ENCODE measurements around the gene PPP2R3C. TPM values are rescaled to one million over a fixed set of nuclear protein-coding genes. Genes with fewer than 3 reads are reported as not detected.
"Not testable (repeated sequence)": the region's sequence is repeated elsewhere in the genome, so short reads cannot be mapped to it uniquely, and the experiment has no call there.

The PPP2R3C gene
- total RNA-seq, 2 experiments from 2014 or later = 39.4 to 39.7 TPM

DNA sequence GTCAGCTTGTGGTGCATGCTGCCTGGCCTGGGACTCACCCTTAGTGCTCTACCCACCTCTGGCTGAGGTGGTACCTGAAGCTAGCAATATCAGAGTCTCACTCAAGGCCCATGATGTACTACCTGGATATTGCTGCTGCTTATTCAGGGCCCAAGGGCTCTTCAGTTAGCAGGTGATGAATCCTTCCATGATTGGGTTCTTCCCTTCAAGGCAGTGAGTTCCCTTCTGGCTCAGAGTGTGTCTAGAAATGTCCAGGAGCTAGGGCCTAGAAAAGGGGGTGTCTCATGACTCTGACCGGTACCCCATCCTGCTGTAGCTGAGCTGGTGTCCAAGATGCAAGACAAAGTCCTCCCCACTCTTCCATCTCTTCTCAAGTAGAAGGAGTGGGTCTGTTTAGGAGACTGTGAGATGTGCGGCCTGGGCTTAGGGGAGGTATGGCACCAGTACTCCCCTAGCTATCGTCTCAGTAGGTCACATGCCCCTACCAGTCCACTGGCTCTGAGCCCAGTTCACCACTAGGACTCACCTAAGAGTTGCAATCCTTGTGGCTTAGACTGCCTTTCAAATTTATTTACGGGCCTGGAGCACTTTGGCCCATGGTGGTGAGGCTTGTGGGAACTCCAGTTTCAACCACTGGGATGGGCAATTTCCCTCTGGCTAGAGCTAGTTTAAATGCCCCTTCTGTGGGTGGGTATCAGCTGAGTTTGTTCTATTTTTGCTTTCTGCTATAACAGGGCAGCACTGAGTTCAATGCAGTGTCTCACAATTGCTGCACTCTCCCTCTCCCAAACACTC is 12.7 kb upstream of the PPP2R3C start:
- POLR2A ChIA-PET = no interaction called here

DNA sequence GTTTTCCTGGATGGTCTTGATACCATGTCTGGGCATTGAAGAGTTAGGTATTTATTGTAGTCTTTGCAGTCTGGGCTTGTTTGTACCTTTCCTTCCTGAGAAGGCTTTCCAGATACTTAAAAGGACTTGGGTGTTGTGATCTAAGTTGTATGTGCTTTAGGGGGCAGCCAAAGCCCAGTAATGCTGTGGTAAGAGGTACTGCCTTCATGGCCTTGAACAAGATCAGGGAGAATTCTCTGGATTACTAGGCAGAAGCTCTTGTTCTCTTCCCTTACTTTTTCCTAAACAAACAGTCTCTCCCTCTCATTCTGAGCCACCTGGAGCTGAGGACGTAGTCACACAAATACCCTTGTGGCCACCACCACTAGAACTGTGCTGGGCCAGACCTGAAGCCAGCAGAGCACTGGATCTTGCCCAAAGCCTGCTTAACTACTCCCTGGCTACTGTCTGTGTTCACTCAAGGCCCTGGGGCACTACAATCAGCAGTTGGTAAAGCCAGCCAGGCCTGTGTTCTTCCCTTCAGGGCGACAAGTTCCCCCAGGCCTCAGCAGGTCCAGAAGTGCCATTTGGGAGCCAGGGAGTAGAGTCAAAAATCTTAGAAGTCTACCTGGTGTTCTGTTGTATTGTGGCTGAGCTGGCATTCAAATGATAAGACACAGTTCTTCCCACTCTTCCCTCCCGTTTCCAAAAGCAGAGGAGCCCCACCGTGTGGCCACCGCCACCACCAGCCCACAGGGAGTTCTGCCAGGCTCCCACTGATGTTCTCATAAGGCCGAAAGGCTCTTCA is 11.9 kb upstream of the PPP2R3C start:
- CTCF ChIA-PET = interaction anchor here (0.6 kb wide), 2 partner anchors 27 to 622 kb away, joined by 3 to 4 read pairs; no protein-coding TSS in a partner anchor
- POLR2A ChIA-PET = no interaction called here

More for the DNA sequence above, 12.7 kb upstream of the PPP2R3C start:
- CTCF ChIA-PET = interaction anchor here (0.6 kb wide), 1 partner anchor 529 kb away, joined by 3 read pairs; no protein-coding TSS in a partner anchor

DNA sequence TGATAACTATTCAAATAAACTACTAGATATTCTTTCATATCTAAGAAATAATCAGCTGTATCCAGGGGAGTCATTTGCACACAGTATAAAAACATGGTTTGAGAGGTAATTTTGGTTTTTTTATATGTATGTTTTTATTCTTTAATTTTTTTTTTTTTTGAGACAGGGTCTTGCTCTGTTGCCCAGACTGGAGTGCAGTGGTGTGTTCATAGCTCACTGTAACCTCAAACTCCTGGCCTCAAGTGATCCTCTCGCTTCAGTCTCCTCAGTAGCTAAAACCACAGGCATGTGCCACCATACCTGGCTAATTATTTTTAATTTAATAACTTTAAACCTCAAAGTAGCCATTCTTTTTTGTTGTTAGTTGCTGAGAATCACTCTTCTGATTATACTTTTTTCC is 2.3 kb upstream of the PPP2R3C start:
- POLR2A ChIA-PET = interaction anchor here (0.6 to 3.0 kb wide), 3 partner anchors 78 to 280 kb away, joined by 3 to 25 read pairs (median 4); partner anchors contain the start of gene NFKBIA
- CTCF ChIA-PET = interaction anchor here (0.8 to 1.3 kb wide), 2 partner anchors 98 to 105 kb away, joined by 3 read pairs; no protein-coding TSS in a partner anchor

DNA sequence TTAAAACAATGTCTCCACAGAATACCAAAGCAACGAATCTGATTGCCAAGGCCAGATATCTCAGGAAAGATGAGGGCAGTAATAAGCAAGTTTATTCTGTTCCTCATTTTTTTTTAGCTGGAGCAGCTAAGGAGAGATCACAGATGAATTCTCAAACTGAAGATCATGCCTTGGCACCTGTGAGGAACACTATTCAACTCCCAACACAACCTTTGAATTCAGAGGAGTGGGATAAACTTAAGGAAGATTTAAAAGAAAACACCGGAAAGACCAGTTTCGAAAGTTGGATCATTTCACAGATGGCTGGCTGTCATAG is 1.6 kb upstream of the PPP2R3C start:
- POLR2A ChIA-PET = interaction anchor here (0.7 to 3.0 kb wide), 3 partner anchors 77 to 281 kb away, joined by 3 to 25 read pairs (median 11); partner anchors contain the start of genes FAM177A1 and NFKBIA
- CTCF ChIA-PET = interaction anchor here (0.6 kb wide), 1 partner anchor 167 kb away, joined by 3 read pairs; no protein-coding TSS in a partner anchor

DNA sequence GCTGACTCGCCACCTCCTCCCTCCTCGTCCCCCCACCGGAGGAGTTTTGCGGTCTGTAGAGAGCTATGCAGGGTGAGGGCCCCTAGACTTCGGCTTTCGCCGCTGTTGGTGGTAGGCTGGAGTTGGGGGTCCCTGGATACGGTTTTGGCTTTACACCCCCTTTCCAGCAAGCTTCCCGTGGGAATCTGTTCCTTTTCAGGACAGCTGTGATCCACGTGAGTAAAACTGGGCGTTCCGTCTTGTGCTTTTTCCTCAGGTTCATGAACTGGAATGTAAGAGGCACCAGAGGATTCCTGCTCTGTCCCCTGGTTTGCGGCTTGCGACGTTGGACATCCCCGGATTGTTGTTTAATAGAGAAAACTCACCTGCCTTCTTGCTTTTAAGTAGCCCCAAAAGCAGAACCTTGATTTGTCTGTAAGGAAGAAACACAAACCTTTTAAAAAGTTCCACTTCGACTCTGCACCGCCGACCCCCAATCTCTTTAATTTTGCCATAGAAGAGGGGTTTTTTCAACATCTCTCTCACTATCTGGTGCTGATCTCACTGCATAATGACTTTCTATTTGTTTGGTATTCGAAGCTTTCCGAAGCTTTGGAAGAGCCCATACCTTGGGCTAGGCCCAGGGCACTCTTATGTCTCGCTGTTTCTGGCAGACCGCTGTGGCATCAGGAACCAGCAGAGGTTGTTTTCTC is 1.1 kb upstream of the PPP2R3C start:
- POLR2A ChIA-PET = interaction anchor here (0.7 to 3.0 kb wide), 4 partner anchors 17 to 281 kb away, joined by 3 to 25 read pairs (median 7); partner anchors contain the start of genes FAM177A1 and NFKBIA
- CTCF ChIA-PET = interaction anchor here (0.6 kb wide), 1 partner anchor 167 kb away, joined by 3 read pairs; no protein-coding TSS in a partner anchor

- ChIA-PET CTCF (interaction anchor here (0.9 to 1.0 kb wide), 2 partner anchors 282 to 301 kb away, joined by 3 to 4 read pairs; no protein-coding TSS in a partner anchor), POLR2A (interaction anchor here (0.5 to 3.0 kb wide), 4 partner anchors 14 to 283 kb away, joined by 3 to 25 read pairs (median 7); partner anchors contain the start of genes FAM177A1 and NFKBIA)
Observed at GRCh38 chr14:35121026-35121886, 534 bp downstream of the PPP2R3C start.

- POLR2A ChIA-PET = interaction anchor here (1.0 kb wide), 1 partner anchor 127 kb away, joined by 4 read pairs; no protein-coding TSS in a partner anchor
- CTCF ChIA-PET = interaction anchor here (1.3 kb wide), 1 partner anchor 14 kb away, joined by 3 read pairs; no protein-coding TSS in a partner anchor
Observed at GRCh38 chr14:35117112-35117511, 4.7 kb downstream of the PPP2R3C start.

DNA sequence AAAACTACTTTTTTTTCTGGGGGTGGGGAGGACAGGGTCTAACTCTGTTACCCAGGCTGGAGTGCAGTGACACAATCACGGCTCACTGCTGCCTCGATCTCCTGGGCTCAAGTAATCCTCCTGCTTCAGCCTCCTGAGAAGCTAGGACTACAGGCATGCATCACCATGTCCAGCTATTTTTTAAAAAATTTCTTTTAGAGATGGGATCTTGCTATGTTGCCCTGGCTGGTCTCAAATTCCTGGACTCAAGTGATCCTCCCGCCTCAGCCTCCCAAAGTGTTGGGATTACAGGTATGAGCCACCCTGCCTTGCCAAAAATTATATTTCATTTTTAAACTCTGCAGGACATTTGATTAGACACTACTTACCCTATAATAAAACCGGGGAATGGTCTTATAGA is 5.5 kb downstream of the PPP2R3C start:
- ChIA-PET CTCF (no interaction called here), POLR2A (no interaction called here)

DNA sequence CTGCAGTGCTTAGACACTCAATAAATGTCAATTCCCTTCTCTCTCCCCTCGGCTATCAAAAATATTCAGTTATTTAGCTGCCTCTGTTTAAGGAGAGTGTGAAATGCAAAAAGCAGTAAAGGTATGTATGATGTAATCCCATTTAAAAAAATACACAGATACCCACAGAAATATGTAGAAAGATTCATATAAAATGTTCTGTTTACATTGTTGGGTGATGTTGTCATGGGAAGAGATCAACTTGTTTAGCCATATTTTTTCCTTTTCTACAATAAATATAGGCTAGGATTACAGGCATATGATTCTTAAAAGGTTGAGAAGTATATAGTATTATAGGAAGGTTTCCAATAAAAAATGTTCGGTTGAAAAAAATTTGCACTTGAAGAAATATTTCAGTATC is 7.8 kb downstream of the PPP2R3C start:
- ChIA-PET POLR2A (interaction anchor here (0.8 kb wide), 1 partner anchor 291 kb away, joined by 3 read pairs; no protein-coding TSS in a partner anchor), CTCF (no interaction called here)

DNA sequence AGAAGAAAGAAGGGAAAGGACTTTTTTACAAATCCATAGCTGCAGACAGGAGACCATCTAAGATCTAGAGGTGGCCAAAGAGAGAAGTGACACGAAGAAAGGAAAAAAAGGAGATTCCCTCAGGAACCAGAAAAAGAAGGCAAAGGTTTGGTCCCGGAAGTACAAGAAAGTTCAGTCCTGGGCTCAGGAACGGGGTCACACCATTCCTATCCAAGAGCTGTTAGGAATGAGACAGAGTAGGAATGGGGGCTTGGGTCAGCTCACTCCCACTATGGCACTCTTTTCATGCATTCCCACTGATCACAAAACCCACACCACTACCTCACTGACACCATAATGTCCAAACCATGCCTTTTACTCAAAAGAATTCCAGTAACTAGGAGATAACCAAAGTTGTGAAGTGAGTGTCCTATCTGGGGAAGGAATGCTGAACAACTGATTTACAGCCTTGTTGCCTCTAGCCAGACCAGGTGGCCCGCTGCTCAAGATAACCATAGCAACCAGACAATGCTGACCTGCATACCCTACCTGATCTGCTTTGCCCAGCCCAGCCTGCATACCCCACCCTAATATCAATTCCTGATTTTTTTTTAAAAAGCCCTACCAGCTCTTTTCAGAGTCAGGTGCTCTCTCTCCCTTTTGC is 8.4 kb downstream of the PPP2R3C start:
- ChIA-PET POLR2A (interaction anchor here (0.6 kb wide), 1 partner anchor 152 kb away, joined by 8 read pairs; no protein-coding TSS in a partner anchor), CTCF (no interaction called here)

GRCh38 chr14:35112641-35113040 is 9.1 kb downstream of the PPP2R3C start:
- CTCF ChIA-PET = no interaction called here
- POLR2A ChIA-PET = interaction anchor here (0.6 kb wide), 1 partner anchor 151 kb away, joined by 8 read pairs; no protein-coding TSS in a partner anchor

GRCh38 chr14:35107866-35108265 is 13.9 kb downstream of the PPP2R3C start:
- ChIA-PET POLR2A (interaction anchor here (1.0 kb wide), 1 partner anchor 13 kb away, joined by 3 read pairs; the partner anchor contains the start of gene PPP2R3C), CTCF (no interaction called here)

DNA sequence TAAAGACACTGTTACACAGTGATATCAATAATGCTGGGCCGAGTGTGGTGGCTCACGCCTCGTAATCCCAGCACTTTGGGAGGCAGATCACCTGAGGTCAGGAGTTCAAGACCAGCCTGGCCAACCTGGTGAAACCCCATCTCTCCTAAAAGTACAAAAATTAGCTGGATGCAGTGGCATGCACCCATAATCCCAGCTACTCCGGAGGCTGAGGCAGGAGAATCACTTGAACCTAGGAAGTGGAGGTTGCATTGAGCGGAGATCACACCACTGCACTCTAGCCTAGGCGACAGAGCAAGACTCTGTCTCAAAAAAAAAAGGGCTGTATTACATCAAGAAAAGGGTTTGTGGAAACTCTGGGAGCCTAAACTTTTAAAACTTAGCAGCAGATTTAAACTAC is 27.1 kb downstream of the PPP2R3C start:
- POLR2A ChIA-PET = interaction anchor here (1.2 kb wide), 1 partner anchor 48 kb away, joined by 3 read pairs; no protein-coding TSS in a partner anchor
- CTCF ChIA-PET = not testable (repeated sequence)

DNA sequence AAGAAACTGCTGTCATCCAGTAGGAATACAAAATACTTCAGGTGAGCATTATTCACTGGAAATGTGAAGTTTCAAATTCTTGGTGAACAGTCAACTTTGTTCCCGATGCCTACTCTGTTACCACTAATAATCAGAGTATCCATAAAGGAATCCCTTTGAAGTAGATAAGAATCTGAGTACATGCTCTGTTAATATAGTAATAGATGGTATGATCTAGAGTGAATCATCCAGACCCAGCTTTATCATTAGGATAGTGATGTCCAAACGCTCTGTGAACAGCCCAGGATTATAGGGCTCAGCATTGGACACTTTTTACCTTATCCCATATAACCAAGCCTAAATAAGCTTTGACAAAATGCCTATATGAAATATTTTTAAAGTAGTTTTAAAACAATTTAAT is 33.3 kb downstream of the PPP2R3C start:
- ChIA-PET POLR2A (no interaction called here), CTCF (no interaction called here)

DNA sequence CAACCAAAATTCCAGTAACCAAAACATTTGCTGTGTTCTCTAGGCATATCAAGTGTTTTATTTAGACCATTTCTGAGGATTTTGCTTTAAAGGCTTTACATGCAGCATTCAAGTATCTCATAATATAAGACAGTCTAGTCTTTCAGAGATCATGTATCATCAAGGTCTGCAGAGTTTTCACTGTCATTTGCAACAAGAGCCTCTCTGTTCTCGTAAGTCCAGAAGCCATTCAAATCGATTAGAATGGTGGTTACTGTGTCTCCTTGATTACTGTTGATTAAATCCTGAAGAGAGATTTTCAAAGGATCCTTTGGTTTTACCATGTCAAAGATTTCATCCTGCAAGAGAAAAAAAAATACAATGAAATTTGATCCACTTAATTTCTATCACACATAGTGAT is 36.3 kb downstream of the PPP2R3C start:
- ChIA-PET POLR2A (interaction anchor here (0.7 kb wide), 1 partner anchor 230 kb away, joined by 3 read pairs; no protein-coding TSS in a partner anchor), CTCF (interaction anchor here (0.5 kb wide), 1 partner anchor 183 kb away, joined by 3 read pairs; no protein-coding TSS in a partner anchor)

GRCh38 chr14:35083530-35084150 is 38.1 kb downstream of the PPP2R3C start:
- ChIA-PET POLR2A (no interaction called here), CTCF (no interaction called here)

- ChIA-PET CTCF (no interaction called here), POLR2A (no interaction called here)
Observed at GRCh38 chr14:35079742-35080141, 42.0 kb downstream of the PPP2R3C start.

Measured in activated CD8-positive, alpha-beta memory T cell treated with anti-CD3 and anti-CD28 coated beads for 36 hours (primary cell).